IPS-11a (cell line): ENCODE measurements around the gene ST3GAL5.

Experiments
- H3K4me3 ChIP-seq: one replicate; pipeline ENCODE4 v1.5.1; 2013; ENCODE audit warnings: low read depth, low read length, control low read depth

The ST3GAL5 gene

DNA sequence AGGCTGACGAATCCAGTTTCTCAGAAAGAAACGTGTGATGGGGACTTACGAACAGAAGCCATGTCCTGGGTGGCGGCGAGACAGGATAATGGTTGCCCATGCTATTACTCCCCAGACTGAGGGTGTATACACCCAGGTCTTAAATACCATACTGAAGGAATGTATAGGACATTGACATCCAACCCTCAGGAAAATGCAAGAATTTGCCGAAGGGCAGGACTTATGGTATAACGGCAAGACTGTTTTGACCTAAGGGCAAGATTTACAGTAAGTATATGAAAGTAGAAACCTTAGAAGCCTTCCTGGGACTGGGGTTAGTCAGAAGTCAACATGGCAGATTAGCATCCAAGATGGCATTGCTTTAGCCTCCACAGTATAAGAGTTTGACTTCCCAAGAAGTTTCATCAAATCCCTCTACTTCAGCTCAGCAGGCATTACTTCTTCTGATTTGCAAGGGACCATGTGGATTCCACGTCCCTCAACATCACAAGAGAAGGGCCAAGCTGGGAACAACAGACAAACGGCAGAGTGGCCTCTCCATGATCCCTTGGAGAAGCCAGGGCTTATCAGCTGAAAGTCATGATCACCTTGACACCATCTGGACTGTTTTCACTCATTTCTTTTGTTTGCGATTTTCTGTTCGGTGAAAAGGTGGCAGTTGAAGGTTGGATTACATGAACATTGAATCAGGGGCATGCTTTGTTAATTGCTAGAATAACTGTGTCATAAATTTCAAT, 21.1 kb downstream of the ST3GAL5 start:
- no peak overlapping the region for H3K4me3 ChIP-seq

DNA sequence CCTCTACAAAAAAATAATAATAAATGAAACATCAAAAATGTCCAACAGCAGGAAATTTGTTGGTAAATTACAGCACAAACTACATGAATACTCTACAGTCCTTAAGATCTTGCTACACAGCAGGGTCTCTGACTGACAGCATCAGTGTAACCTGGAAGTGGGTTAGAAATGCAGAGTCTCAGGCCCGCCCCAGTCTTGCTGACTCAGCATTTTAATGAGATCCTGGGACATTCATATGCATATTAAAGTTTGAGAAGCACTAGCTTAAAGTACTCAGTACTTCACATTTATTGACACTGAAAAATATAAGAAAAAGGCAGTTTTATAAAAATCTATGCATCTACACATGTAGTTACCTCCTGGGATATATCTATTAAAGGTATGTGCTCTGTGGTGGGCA, 21.7 kb downstream of the ST3GAL5 start:
- H3K4me3 ChIP-seq: no peak overlapping the region

DNA sequence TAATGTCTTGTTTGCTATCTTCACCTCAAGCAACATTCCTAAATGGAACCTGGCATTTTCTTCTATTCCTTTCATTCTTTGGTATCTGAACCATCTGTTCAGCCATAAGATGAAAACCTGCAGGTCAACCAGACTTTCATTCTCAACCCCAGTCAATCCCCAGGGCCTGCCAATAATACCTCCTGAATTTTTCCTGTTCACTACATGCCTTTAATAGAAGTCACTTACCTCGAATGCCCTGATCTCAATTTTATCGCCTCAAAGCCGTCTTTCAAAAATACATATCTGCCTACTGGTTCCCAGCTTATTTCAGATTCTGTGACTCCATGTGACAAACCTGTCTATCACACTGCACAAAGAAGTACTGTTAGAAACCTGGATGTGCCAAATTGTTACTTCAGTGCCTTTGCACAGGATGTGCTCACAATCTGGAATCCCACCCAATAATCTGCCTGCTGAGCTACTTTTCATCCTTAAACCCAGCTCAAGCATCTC, 22.6 kb downstream of the ST3GAL5 start:
- no peak overlapping the region for H3K4me3 ChIP-seq

DNA sequence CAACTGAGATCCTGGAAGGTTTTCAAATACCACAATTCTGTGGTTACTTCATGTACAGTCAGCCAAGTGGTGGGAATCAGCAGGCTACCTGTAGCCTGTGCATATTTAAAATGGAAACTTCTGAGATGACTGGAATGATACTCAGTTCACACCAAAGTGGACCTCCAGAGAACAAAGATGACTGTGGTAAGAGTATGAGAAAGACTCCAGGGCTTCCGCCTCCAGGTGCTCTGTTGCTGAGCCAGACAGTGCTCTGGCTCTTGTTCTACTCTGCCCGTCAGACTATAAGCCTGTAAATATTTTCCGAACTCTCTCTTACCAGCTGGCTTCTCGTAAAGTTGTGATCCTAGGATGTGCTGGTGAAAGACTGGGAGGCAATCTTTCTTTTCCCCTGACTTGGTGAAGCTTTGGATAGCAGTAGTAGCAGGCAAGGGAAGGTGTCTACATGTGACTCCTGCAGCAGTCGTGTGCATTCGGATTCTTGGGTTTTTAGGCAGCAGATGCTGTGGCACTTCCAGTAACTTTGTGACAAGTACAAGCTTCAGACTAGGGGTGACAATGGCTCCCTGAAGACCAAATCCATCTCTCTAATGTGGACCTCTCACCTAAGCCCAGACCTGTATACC, 23.1 kb downstream of the ST3GAL5 start:
- no peak overlapping the region for H3K4me3 ChIP-seq

DNA sequence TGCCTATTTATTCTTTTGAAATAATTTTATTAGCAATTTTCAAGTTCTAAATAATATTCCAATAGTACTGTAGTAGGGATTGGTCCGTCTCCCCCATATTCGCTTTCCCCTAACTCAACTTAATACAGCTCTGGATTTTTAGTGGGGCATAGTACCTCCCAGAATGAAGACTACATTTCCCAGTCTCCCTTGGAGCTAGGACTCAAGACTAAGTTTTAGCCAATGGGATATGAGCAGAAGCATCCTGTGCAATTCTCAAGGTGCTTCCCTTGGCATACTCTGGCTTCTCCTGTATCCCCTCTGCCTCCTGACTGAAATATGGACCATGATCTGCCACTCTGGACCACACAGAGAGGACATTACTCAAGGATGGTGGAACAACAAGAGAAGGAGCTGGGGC, 24.1 kb downstream of the ST3GAL5 start:
- H3K4me3 ChIP-seq: no peak overlapping the region

DNA sequence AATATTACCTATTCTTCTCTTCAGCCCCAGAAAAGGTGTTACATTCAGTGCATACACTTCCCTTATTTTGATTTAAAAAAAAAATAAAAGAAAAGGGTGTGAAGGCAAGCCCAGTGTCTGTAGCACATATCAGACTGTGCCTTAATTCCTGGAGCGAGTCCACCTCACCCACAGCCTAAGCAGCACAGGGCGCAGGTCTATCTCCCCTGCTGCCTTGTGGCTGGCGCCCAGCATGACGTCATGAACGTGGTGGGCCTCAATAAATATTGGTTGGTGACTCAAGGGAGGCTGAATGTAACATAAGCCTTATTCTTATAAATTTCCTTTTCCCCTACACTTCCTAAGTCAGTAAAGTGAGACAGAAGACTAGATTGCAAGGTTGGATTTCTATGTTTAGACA, 26.4 kb downstream of the ST3GAL5 start:
- no peak overlapping the region for H3K4me3 ChIP-seq

DNA sequence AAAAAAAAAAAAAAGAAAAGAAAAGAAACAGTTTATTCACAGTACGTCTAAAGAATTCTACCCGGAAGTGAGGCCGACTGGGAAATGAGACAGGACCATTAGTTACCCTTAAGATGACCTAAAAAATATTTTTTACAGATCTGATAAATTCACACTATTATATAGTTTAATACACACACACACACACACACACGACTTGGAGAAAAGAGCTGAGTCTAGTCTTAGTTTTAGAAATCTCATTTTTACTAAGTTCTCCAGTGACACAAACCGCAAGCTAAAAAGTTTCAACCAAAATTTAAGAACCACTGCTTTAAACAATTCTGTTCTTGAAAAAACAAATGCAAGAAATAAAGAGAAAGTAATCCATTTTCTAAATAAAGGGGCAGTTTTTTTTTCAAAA, 27.1 kb downstream of the ST3GAL5 start:
- no peak overlapping the region for H3K4me3 ChIP-seq

DNA sequence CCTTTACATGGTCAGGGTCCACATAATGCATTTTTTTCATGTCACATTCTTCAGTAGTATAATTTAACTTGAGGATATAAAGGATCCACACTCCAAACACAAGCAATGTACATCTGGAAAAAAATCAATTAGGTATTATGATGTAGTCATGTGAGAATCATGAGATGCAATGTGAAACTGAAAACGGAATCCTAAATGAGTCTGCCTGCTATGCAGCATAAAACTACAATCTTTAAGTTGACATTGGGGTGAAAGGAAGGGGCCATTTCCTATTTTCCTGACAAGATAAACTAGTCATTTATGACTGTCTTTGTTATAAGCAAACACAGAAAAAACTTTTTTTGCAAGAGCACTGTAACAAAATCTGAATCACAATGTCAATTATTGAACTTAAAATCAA, 27.6 kb downstream of the ST3GAL5 start:
- no peak overlapping the region for H3K4me3 ChIP-seq

DNA sequence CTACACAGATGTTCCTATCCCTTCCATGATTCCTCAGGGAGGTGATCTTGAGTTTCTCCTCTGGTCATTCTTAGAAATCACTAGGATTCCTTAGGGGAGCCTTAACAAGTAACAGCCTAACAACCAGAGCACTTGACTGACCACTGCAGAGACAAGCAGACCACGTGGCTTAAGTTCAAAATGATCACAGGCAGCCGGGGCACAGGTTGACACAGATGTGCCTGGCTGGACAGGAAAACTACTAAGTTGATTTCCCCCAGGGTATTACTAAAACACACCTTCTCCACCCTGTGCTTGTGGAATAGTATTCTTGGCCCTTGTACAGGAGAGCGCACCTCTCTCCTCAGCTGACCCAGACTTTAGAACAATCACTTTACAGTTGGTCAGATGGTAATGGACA, 29.9 kb downstream of the ST3GAL5 start:
- H3K4me3 ChIP-seq: no peak overlapping the region

DNA sequence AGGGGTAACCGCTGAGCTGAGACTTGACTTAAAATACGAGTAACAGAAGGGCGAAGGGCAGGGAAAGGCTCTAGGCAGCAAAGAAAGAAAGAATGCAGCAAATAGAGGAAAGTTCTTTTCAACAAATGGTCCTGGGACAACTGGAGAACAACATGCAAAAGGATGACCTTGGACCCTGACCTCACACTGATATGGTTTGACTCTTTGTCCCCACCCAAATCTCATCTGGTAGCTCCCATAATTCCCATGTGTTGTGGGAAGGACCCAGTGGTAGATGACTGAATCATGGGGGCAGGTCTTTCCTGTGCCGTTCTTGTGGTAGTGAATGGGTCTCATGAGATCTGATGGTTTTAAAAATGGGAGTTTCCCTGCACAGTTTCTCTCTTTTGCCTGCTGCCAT, 33.9 kb downstream of the ST3GAL5 start:
- no peak overlapping the region for H3K4me3 ChIP-seq

DNA sequence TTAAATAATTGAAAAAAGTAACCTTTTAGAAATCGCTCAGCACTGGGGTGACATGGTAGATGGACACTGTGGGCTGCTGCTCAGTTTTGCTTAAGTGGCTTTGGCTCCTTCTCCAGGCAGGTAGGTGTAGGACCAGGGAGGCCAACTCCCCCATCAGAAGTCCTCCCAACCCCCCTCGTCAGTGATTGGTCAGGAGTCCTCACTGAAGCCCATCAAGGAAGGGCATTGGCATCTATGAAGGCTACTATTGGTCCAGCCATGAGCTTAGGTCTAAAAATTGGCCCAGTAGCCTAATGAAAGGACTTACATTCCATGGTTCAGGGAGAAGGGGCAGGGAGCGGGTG, 34.7 kb downstream of the ST3GAL5 start:
- H3K4me3 ChIP-seq: no peak overlapping the region

DNA sequence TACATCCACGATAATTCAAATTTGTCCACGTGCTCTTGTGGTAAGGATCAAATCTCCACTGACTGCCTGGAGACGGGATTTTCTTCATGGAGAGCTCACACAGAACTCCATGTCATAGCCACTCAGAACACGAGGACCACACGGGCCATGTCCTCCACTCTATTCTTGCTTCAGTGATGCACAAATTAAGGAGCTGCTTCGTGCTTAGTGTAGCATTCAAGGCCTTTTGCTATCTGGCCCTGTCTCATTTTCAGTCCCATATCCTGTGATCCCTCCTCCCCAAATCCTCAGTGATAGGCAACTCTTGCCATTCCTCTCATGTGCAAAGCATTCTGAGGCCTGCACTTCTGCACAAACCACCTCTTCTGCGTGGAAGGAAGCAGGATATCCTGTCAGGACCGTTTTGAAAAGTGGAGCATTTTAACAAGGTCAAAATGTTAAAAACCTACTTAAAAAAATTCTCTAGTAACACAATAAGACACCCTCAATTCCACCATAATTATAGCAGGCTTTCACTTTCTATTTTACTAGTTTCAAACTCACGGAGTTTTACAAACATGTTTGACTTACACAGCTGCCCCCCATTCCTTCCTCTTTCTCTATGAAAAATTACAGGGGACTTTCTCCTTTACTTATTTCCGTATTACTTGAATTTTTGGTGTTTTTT, 35.2 kb downstream of the ST3GAL5 start:
- no peak overlapping the region for H3K4me3 ChIP-seq

DNA sequence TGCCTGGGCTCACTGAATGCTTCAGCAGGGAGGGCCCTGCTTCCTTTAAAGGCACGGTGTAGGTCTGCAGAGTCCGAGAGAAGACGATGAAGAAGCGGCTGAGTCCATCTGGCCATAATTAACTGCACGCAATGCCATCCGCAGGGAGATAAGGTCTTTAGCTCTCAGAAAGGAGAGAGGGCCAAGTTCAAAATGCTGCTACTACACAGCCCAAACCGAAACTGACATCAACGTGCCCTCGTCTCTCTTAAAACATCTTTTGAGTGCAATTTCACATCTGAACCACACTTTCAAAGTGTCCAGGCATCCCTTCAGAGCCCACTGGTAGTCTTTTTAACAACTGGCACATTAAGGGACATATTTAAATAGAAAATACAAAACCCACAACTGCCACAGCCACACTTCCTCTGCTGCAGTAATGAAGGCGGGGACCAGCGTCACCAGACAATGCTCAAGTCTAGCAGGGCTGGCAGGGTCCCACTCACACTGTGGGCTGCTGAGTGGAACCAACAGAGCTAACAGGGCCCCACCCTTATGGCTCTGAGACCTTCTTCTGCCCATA, 35.8 kb downstream of the ST3GAL5 start:
- no peak overlapping the region for H3K4me3 ChIP-seq

DNA sequence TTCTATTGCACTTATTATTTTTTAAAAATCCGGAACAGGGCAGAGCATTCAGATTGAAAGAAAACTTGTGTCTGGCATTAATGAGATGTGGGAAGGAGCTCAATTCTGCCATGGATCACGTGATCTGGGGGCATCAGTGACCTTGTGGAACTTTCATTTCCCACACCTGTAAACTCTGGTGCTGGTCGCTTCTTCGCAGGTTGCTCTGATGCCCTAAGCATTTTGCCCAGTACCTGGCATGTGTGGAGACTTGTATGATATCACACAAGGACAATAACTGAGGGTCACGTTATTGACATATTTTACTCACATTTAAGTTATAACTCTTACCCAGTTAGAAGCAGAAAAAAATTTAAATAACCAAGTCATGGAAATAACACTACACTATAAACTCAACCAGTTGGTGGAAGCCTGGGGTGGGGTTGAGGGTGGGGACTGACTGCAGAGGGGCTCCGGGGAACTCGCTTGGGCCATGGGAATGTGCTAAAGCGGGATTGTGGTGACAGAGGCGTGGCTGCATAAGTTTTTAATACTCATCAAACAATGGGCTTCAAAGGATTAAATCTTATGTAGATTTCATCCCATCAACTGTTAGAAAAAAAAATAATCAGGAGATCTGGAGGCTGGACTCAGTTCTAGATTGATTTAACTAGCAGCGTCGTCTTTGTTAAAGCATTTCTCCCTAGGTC, 36.5 kb downstream of the ST3GAL5 start:
- no peak overlapping the region for H3K4me3 ChIP-seq

DNA sequence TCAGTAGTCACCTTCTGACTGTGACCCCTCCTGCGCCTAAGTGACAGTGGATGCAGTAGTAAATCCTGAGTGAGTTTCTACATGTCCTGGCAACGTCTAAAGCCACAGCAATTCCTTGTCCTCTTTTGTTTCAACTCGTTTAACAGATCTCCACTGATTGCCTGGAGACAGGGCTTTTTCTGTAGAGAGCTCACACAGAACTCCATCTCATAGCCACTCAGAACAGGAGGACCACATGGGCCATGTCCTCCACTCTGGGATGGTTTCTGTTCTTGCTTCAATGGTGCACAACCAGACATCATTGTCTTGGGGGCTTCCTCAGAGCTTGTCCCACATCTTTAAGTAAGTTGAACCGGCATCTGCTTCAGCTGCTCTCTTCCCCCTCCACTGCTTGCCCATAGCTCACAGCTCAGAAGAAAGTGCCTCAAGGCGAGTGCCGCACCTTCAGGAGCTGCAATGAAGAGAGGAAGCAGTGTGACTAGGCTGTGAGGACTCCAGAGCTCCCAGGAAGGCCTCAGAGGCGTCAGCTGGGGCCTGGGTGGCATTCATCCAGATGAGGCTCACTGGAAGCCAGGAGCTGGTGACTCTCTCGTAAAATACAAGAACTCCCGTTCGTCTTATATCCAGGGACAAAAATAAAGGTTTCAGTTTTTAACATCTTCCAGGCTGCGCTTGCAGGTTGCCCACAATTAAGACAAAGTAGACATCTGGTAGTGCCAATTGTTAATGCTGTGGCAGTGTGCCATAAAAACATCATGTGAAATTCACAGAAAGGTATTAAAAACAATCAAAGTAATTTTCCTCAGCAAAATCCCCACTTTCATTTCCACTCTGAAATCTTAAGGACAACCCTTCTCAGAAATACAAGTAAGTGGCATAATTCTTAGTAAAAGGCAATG, 37.3 kb downstream of the ST3GAL5 start:
- H3K4me3 ChIP-seq: no peak overlapping the region

DNA sequence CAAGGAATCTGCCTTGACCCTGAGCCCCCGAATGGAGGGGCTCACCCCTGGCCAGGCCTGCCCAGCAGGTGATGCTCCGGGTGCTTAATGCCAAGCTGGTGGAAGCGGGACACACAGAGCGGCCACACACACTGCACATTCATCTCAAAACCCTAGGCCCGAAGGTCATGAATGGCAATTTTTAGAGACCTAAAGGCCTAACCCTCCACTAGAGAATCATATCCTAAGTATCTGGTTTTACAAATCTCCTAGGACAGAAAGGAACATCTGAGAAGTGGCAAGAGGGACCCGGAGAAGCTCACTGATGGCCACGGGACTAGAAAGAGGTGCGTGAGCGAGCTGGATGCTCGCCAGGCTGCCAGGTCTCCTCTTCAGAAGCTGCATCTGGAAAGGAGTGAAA, 38.3 kb downstream of the ST3GAL5 start:
- no peak overlapping the region for H3K4me3 ChIP-seq

DNA sequence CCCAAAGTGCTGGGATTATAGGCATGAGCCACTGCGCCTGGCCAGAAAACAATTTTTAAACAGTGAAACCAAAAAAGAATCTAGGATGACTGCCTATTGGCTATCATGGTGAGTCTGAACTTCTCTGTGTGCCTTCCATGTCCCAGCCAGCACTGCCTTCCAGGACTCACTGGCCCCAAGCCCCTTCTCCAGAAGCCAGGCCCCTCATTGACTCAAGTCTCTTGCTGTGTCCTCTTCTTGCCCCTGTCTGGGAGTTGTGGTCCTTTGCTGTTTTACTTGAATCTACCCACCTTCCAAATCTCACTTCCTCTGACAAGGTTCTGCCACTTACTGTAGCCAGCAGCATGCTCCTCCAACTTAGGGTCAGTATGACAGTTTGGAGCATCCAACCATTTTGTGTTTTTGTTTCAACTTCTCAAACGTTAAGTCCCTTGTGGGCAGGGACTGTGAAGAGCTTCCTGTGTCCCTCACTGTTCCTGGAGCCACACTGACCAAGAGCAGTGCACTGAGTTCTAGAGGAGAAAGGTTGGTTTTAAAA, 41.7 kb downstream of the ST3GAL5 start:
- H3K4me3 ChIP-seq: no peak overlapping the region

DNA sequence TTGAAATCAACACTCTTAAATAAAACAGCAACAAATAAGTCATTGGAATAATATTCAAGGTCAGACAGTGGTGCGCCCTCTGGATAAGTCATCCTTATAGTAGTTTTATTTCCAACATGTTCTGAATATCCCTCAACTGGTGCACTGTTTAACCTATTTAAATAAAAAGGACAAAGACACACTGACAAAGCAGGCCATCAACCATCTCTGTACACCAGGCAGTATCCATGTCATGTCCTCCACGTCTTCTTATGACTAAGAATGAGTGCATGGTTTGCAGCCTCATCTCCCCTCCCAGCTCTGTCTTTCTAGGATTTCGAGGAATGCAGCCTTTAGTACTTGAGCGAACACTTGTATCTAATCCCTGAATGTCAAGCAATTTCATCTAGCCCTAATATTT, 42.4 kb downstream of the ST3GAL5 start:
- H3K4me3 ChIP-seq: no peak overlapping the region

DNA sequence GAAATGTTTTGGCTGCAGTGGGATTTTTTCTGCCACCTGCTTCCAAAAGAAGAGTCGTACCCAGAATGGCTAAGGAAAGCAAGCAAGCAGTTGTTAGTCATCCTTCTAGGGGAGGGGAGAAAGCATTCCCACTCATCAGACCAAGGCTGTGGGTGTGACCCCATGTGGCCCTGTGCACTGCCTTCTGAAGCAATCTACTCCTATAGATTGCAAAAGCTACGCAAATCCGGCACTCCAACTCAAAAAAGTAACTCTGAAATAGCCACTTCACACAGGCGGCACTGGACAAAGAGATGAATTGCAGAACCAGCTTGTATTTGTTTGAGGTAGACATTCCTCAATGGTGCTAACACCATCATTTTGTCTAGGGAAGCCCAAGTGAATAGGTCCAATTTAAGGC, 44.3 kb downstream of the ST3GAL5 start:
- no peak overlapping the region for H3K4me3 ChIP-seq

DNA sequence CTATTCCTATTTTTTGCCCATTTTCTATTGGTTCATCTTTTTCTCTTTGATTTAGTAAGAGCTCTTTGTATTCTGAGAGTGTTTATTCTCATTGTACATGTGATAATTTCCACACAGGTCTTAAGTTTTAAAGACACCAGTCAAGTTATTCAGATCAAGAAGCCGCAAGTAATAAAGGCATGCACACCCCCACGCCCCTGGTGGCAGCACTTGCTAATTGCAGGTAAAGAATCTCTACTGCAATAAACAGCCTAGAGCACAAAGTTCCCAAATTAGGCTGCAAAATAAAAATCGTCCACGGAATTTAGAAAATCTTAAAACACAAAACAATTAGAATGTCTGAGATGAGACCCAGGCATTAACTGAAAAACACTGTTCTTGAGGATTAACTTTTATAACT, 45.2 kb downstream of the ST3GAL5 start:
- H3K4me3 ChIP-seq: no peak overlapping the region
